Fibroblast of villous mesenchyme (primary cell): ENCODE results near the gene CITED2. TPM values are rescaled to one million over a fixed set of nuclear protein-coding genes. Genes with fewer than 3 reads are reported as not detected.

Experiments
- DNase-seq: peaks from one replicate; pipeline ENCODE4 v3.0.0-alpha.2; 2010; ENCODE audit warnings: low read depth
- H3K4me3 ChIP-seq: 2 replicates; pipeline ENCODE4 v1.5.1; 2011; ENCODE audit warnings: low read depth, mild to moderate bottlenecking, low read length
- total RNA-seq: library from RNA; depleted of rRNA; stranded (reverse); fragments of >200 nt; gene quantifications from 2 replicates; pipeline ENCODE4 v1.2.3, GENCODE V29; 2012
- TF ChIP-seq, protein P1 (sequence below): IDR thresholded peaks from 2 replicates; pipeline ENCODE4 v1.5.1; 2012; ENCODE audit warnings: low read depth, mild to moderate bottlenecking, low read length; ENCODE audit not compliant: insufficient read depth

Gene CITED2
- total RNA-seq, 1 donor, result 793 TPM

DNA sequence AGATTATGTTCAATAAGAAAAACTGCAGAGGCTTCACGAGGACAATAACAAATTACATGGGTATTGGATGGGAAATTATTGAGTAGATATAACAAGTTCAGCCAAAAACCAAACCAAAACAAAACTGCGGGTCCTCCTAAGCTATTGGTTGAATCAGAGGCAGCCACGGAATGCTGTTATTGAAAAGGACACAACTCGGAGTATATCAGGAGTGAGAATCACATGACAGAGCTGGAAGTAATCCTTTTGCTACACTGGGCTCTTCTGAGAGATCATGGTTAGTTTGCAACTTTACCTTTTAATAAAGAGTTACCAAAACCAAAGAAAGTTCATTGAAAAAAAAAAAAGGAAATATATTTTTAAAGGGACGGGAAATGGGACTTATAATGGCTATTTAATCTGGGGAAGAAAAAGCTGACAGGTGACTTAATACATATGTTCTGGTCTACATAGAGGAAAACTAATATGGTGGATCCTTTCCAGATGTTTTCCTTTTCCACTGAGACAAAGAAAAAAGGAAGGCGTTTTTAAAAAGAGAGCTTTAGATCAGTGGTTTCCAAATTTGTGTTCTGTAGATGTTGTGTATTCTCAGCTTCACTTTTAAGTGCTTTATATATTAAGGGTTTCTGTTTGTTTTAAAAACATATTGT lies 6.9 kb upstream of the CITED2 start:
- H3K4me3 ChIP-seq, result no peak overlapping the region
- DNase-seq, result peak; percentile 36
- TF ChIP-seq, protein P1, sequence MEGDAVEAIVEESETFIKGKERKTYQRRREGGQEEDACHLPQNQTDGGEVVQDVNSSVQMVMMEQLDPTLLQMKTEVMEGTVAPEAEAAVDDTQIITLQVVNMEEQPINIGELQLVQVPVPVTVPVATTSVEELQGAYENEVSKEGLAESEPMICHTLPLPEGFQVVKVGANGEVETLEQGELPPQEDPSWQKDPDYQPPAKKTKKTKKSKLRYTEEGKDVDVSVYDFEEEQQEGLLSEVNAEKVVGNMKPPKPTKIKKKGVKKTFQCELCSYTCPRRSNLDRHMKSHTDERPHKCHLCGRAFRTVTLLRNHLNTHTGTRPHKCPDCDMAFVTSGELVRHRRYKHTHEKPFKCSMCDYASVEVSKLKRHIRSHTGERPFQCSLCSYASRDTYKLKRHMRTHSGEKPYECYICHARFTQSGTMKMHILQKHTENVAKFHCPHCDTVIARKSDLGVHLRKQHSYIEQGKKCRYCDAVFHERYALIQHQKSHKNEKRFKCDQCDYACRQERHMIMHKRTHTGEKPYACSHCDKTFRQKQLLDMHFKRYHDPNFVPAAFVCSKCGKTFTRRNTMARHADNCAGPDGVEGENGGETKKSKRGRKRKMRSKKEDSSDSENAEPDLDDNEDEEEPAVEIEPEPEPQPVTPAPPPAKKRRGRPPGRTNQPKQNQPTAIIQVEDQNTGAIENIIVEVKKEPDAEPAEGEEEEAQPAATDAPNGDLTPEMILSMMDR, result no peak

DNA sequence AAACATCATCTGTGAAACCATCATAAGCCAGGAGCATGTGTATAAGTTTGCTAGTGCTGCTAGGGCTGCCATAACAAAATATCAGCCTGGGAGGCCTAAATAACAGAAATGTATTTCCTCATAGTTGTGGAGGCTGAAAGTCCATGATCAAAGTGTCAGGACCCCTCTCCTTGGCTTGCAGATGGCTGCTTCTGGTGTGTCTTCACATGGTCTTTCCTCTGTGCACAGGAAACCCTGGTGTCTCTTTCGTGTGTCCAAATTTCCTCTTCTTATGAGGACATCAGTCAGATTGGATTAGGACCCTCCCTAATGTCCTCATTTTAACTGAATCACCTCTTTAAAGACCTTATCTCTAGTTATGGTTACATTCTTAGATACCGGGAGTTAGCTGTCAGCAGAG lies 6.2 kb upstream of the CITED2 start:
- TF ChIP-seq, protein P1, result no peak
- no peak for DNase-seq
- H3K4me3 ChIP-seq, result no peak overlapping the region

DNA sequence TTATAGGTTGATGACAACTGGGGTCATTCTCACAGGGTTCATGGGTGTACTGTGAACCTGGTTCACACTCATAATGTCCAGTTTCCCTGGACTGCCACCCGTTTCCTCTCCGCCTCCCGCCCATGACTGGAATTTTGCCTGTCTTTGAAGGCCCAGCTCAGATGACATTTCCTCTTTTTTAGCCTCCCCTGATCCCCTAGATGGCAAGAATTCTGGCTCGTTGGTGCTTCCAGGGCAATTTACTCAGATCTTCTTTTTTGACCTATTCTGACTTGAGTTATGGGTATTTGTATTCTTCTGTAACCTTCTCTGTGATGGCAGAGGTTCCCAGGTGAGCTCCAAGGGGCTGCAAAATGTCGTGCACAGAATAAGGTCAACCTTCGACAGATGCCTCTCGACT lies 5.7 kb upstream of the CITED2 start:
- TF ChIP-seq, protein P1, result no peak
- DNase-seq, result no peak

DNA sequence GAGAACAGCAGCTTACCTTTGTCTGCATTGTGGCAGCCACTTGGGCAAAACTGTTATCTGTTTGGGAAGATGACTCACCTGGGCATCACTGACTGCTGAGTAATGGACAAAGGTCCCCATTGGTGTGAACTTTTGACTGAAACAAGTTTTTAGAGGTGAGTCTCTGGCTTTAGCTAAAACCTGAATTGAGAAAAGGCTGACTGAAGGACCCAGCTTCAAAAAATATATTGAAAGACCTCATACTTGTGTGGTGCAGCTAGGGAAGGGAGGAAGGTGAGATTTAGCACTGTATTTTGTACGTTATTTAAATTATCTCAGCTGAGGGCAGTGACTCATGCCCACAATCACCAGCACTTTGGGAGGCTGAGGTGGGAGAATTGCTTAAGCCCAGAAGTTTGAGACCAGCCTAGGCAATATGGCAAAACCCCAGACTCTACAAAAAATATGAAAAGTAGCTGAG lies 4.5 kb upstream of the CITED2 start:
- TF ChIP-seq, protein P1, result no peak
- H3K4me3 ChIP-seq, result no peak overlapping the region
- peak; percentile 34 for DNase-seq

More for the DNA sequence above, 5.7 kb upstream of the CITED2 start:
- H3K4me3 ChIP-seq, result no peak overlapping the region

DNA sequence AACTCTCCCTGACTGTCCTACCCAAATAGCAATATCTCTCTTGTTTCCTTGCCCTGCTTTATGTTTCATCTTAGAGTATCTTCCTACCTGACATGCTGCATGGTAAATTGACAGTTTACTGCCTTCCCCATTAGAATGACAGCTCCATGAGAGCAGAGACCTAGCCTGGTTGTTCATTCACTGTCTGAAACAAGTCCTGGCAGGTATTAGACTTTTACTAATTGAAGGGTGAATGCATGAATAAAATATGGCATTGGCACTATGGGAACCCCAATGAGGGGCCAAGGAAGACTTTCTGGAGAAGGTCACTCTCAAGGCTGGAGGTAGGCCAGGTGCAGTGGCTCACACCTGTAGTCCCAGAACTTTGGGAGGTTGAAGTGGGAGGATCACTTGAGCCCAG lies 3.8 kb upstream of the CITED2 start:
- DNase-seq, result no peak
- no peak overlapping the region for H3K4me3 ChIP-seq
- TF ChIP-seq, protein P1, result no peak

DNA sequence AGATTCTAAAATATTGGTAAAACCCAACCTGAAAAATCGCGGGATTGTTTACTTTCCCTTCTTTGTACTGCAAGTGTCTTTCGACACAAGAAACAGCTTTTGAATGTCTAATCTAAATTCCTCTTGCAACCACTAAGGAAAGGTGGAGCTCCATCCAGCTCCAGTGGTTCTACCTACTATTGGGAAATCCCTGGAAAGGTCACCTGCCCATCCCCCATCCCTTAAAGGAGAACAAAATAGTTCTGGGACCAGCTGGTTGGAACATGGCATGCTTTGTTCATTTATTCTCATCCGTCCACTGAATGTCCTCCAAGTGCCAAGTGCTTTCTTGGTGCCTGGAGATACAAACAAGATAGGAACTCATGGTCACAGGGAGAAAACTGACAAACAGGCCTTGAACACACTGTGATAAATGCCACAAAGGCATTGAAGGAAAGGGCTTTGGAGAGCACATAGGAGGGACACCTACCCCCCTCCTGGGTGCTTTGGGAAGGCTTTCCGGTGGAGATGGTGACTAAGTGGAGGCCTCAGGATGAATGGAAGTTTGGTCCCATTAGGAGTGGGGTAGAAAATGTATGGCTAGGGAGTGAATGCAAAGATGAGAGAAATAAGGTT lies 2.3 kb upstream of the CITED2 start:
- DNase-seq, result peak; percentile 69
- TF ChIP-seq, protein P1, result no peak
- H3K4me3 ChIP-seq, result peak overlapping the region; percentile 98
